ENCODE data around the gene PCBP1. TPM values are rescaled to one million over a fixed set of nuclear protein-coding genes. Genes with fewer than 3 reads are reported as not detected.

Gene PCBP1
- total and polyA plus RNA-seq, 2 experiments from 2014 or later = 127 to 152 TPM

GRCh38 chr2:70123051-70123828, 36.0 kb downstream of the PCBP1 start:
- peak; percentile 84 for DNase-seq (ENCODE audit: low read depth in 1 of 2, low spot score in 1 of 2)
- no peak overlapping the region for H3K4me3 ChIP-seq
- H3K4me1 ChIP-seq (ENCODE audit: low read depth) = peaks cover 33% of the 10 kb centered on the region
- H3K27me3 ChIP-seq = no peaks in the 10 kb centered on the region
- H3K27ac ChIP-seq = peak overlapping the region; percentile 90
- TF ChIP-seq CTCF (IDR thresholded peaks at IDR 0.05; ENCODE audit: low read depth, low read length) = no peak
- no peaks in the 10 kb centered on the region for H3K9me3 ChIP-seq (ENCODE audit: low read depth)
- no peaks in the 10 kb centered on the region for H3K36me3 ChIP-seq

DNA sequence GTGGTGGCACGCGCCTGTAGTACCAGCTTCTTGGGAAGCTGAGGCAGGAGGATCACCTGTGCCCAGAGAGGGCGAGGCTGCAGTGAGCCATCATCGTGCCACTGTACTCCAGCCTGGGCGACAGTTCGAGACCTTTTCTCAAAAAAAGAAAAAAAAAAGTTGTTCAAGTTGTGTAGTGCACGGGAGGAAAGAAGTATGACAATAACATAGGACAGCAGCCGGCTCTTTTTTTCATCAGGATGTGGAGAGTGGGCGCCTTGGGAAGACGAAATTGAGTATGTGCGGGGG, 36.5 kb downstream of the PCBP1 start:
- no peak for DNase-seq (ENCODE audit: low read depth in 1 of 2, low spot score in 1 of 2)

DNA sequence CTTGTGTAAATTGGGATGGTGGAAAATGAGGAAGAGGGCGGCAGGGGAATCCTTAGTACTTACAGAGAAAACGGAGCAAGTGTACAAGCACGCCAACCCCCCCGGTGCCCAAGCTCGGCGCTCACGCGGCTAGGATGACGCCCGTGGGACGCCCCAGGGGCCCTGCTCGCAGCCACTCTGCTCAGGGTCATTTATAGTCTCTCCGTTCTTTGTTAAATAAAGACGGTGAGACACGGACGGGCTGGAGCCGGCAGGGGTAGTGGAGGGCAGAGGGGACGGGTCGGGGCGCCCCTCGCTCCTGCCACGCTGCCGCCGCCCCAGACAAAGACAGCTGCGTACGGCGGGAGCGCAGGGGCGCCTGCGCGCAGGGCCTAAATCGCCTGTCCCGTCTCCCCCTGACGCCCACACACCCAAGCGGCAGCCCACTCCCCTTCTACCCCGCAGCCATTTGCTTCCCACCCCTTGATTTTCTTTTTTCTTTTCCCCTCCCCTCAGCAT, 37.8 kb downstream of the PCBP1 start:
- DNase-seq (ENCODE audit: low read depth in 1 of 2, low spot score in 1 of 2) = peak; percentile 40 to 64
- H3K36me3 ChIP-seq = no peaks in the 10 kb centered on the region
- H3K4me1 ChIP-seq (ENCODE audit: low read depth) = peaks cover 26% of the 10 kb centered on the region
- H3K9me3 ChIP-seq (ENCODE audit: low read depth) = no peaks in the 10 kb centered on the region
- H3K27me3 ChIP-seq = no peaks in the 10 kb centered on the region
- H3K27ac ChIP-seq = peak overlapping the region; percentile 90
- H3K4me3 ChIP-seq = peak overlapping the region; percentile 30
- no peak for TF ChIP-seq CTCF (IDR thresholded peaks at IDR 0.05; ENCODE audit: low read depth, low read length)

More for the DNA sequence above, 36.5 kb downstream of the PCBP1 start:
- no peak for TF ChIP-seq CTCF (IDR thresholded peaks at IDR 0.05; ENCODE audit: low read depth, low read length)
- Histone ChIP-seq H3K27me3 (no peaks in the 10 kb centered on the region), H3K9me3 (ENCODE audit: low read depth) (no peaks in the 10 kb centered on the region), H3K4me3 (peak overlapping the region; percentile 30), H3K36me3 (no peaks in the 10 kb centered on the region), H3K27ac (peak overlapping the region; percentile 90), H3K4me1 (ENCODE audit: low read depth) (peaks cover 30% of the 10 kb centered on the region)

GRCh38 chr2:70125498-70125898, 38.2 kb downstream of the PCBP1 start:
- no peaks in the 10 kb centered on the region for H3K27me3 ChIP-seq
- no peak for DNase-seq (ENCODE audit: low read depth in 1 of 2, low spot score in 1 of 2)

DNA sequence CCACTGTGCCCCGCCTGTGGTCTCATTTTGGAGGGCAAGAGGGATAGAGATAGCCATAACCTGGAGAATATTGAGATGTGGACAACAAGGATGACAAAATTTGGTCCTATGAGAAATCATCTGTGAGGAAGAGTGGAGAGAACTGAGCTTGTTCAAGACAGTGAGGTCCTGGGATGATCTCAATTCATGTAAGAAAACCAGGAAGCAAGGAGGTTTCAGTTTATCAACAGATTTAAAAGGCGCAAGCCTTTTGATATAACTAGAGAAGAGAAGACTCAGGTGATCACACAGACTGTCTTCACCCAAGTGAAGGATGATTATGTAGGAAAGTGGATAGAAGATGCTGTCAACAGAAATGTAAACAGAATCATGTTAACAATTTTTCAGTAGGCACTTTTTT, 39.1 kb downstream of the PCBP1 start:
- no peak for DNase-seq (ENCODE audit: low read depth in 1 of 2, low spot score in 1 of 2)
- Histone ChIP-seq H3K4me1 (ENCODE audit: low read depth) (peaks cover 26% of the 10 kb centered on the region), H3K9me3 (ENCODE audit: low read depth) (no peaks in the 10 kb centered on the region), H3K4me3 (no peak overlapping the region), H3K27me3 (no peaks in the 10 kb centered on the region), H3K36me3 (no peaks in the 10 kb centered on the region), H3K27ac (no peak overlapping the region)
- TF ChIP-seq CTCF (IDR thresholded peaks at IDR 0.05; ENCODE audit: low read depth, low read length) = no peak

More at GRCh38 chr2:70125498-70125898, 38.2 kb downstream of the PCBP1 start:
- peak overlapping the region; percentile 30 for H3K4me3 ChIP-seq
- TF ChIP-seq CTCF (IDR thresholded peaks at IDR 0.05; ENCODE audit: low read depth, low read length) = no peak
- peak overlapping the region; percentile 90 for H3K27ac ChIP-seq
- H3K4me1 ChIP-seq (ENCODE audit: low read depth) = peaks cover 26% of the 10 kb centered on the region
- H3K36me3 ChIP-seq = no peaks in the 10 kb centered on the region
- H3K9me3 ChIP-seq (ENCODE audit: low read depth) = no peaks in the 10 kb centered on the region
